ENCODE measurements around the gene SAMSN1. TPM values are rescaled to one million over a fixed set of nuclear protein-coding genes. Genes with fewer than 3 reads are reported as not detected.

Gene SAMSN1
- total and polyA plus RNA-seq, 9 of the 15 experiments (the other 6 are each of a cell fraction or from before 2014, with no cell fraction given) = 101 to 223 (median 159) TPM

GRCh38 chr21:14581902-14582457 lies 35.9 kb upstream of the SAMSN1 start (continued):
- TF ChIP-seq ZNF197 (CRISPR knock-in tag; IDR thresholded peaks at IDR 0.05; ENCODE audit: low read depth) (0 out of 2 replicates have a peak, but pooled peaks have one; percentile 66), ZNF696 (CRISPR knock-in tag; conservative IDR thresholded peaks at IDR 0.05) (no peak), CC2D1A (IDR thresholded peaks at IDR 0.05) (peak; percentile 72; the same call in 1 of the 2 replicates), CBX5 (IDR thresholded peaks at IDR 0.05; ENCODE audit: borderline replicate concordance, low read depth) (no peak), ZNF436 (CRISPR knock-in tag; IDR thresholded peaks at IDR 0.05) (no peak), NFRKB (IDR thresholded peaks at IDR 0.05; ENCODE audit: low read depth) (peak; percentile 84), ZNF134 (CRISPR knock-in tag; conservative IDR thresholded peaks at IDR 0.05) (no peak), SMAD3 (CRISPR knock-in tag; conservative IDR thresholded peaks at IDR 0.05) (no peak), POLR2AphosphoS2 (IDR thresholded peaks at IDR 0.05; ENCODE audit: low read length) (no peak), TSC22D4 (tag; IDR thresholded peaks at IDR 0.05) (no peak), NR1H2 (CRISPR knock-in tag; IDR thresholded peaks at IDR 0.05) (no peak), ZNF644 (tag; IDR thresholded peaks at IDR 0.05; ENCODE audit: low read depth) (0 out of 2 replicates have a peak, but pooled peaks have one; percentile 10), ZC3H4 (CRISPR knock-in tag; IDR thresholded peaks at IDR 0.05; ENCODE audit: borderline replicate concordance) (no peak), SAFB (IDR thresholded peaks at IDR 0.05; ENCODE audit: borderline replicate concordance, low read depth, low read length) (no peak), SRSF1 (IDR thresholded peaks at IDR 0.05; ENCODE audit: low read depth, low read length) (no peak), PHF21A (IDR thresholded peaks at IDR 0.05; ENCODE audit: borderline replicate concordance, low read depth) (no peak), ZBTB17 (CRISPR knock-in tag; IDR thresholded peaks at IDR 0.05) (no peak), GTF2F1 (IDR thresholded peaks at IDR 0.05; ENCODE audit: low read depth, low read length) (no peak), ZNF444 (CRISPR knock-in tag; IDR thresholded peaks at IDR 0.05) (no peak), USF2 (CRISPR knock-in tag; IDR thresholded peaks at IDR 0.05) (no peak), SP1 (CRISPR knock-in tag; IDR thresholded peaks at IDR 0.05) (no peak)
- TF ChIP-seq, protein P1, sequence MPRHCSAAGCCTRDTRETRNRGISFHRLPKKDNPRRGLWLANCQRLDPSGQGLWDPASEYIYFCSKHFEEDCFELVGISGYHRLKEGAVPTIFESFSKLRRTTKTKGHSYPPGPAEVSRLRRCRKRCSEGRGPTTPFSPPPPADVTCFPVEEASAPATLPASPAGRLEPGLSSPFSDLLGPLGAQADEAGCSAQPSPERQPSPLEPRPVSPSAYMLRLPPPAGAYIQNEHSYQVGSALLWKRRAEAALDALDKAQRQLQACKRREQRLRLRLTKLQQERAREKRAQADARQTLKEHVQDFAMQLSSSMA (CRISPR knock-in tag; IDR thresholded peaks at IDR 0.05) = no peak
- TF ChIP-seq, protein P2, sequence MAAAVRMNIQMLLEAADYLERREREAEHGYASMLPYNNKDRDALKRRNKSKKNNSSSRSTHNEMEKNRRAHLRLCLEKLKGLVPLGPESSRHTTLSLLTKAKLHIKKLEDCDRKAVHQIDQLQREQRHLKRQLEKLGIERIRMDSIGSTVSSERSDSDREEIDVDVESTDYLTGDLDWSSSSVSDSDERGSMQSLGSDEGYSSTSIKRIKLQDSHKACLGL (CRISPR knock-in tag; IDR thresholded peaks at IDR 0.05; ENCODE audit: borderline replicate concordance, poor library complexity, severe bottlenecking) = no peak
- TF ChIP-seq, protein P3, sequence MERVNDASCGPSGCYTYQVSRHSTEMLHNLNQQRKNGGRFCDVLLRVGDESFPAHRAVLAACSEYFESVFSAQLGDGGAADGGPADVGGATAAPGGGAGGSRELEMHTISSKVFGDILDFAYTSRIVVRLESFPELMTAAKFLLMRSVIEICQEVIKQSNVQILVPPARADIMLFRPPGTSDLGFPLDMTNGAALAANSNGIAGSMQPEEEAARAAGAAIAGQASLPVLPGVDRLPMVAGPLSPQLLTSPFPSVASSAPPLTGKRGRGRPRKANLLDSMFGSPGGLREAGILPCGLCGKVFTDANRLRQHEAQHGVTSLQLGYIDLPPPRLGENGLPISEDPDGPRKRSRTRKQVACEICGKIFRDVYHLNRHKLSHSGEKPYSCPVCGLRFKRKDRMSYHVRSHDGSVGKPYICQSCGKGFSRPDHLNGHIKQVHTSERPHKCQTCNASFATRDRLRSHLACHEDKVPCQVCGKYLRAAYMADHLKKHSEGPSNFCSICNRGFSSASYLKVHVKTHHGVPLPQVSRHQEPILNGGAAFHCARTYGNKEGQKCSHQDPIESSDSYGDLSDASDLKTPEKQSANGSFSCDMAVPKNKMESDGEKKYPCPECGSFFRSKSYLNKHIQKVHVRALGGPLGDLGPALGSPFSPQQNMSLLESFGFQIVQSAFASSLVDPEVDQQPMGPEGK (CRISPR knock-in tag; IDR thresholded peaks at IDR 0.05; ENCODE audit: borderline replicate concordance) = no peak
- TF ChIP-seq, protein P4, sequence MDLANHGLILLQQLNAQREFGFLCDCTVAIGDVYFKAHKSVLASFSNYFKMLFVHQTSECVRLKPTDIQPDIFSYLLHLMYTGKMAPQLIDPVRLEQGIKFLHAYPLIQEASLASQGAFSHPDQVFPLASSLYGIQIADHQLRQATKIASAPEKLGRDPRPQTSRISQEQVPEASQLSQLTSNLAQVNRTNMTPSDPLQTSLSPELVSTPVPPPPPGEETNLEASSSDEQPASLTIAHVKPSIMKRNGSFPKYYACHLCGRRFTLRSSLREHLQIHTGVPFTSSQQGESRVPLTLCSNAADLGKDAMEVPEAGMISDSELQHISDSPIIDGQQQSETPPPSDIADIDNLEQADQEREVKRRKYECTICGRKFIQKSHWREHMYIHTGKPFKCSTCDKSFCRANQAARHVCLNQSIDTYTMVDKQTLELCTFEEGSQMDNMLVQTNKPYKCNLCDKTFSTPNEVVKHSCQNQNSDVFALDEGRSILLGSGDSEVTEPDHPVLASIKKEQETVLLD (IDR thresholded peaks at IDR 0.05) = peak; percentile 77; the same call in 1 of the 2 replicates

All from K562 (cell line).